ENCODE data around the gene CELSR3.

Gene CELSR3

DNA sequence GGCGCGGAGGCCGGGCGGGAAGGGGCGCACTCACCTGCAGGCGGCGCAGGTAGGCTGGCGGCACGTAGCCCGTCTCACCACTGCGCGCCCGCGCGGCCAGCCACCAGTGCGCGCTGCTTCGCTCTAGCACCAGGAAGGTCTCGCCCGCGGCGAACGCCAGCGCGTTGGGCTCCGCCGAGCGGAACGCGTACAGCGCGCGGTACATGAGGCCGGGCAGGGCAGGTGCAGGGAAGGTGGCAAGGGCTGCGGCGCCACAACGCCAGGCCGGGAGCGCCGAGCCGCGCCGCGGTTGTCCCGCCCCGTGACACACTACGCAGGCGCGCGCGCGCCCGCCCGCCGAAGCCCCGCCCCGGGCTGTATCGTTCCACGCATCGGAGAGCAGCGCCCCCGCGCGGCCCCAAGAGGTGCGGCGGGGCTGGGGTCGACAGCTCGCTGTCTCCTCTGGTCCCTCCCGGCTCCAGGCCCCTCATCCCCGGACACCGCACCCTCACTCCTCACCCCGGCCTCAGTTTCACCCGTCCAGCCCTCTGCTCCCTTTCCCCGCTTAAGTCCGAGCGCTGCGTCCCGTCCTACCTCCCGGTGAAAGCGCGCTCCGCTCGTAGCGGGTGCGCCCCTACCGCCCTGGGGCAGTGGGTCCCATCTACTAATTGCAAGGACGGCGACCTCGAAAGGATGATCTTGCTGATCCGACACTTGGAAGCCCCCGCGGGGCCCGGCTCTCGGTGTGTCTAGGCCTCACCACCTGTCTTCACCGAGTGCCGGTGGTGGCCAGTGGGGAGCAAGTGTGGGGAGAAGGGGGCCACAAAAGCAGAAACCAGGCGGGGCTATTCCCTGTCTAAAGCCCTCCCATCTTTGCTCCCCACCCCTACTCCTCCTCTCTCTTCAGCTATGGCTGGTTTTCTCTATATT, 23.2 kb upstream of the CELSR3 start, which contains the start of gene NCKIPSD:
Gene NCKIPSD, minus strand, starts transcription at position 313 of the 909 bp plus-strand sequence. Its CDS starts 108 bp downstream, at position 205.
- peak; percentile 64 for DNase-seq

DNA sequence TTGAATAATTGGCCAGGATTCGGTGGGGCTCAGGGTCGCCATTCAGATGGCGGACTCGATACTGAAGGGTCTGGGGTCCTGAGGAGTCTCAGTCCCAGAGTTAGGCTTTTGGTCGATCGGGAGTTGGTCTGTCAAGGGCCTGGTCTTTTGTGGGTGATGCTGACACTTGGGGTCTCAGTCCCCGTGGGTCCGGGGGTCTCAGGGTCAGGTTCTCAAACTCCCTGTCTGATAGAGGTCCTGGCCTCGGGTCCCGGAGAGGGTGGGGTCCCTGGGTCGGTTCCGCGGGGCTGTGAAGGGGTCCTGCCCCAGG, 22.6 kb upstream of the CELSR3 start:
- no peak for DNase-seq

DNA sequence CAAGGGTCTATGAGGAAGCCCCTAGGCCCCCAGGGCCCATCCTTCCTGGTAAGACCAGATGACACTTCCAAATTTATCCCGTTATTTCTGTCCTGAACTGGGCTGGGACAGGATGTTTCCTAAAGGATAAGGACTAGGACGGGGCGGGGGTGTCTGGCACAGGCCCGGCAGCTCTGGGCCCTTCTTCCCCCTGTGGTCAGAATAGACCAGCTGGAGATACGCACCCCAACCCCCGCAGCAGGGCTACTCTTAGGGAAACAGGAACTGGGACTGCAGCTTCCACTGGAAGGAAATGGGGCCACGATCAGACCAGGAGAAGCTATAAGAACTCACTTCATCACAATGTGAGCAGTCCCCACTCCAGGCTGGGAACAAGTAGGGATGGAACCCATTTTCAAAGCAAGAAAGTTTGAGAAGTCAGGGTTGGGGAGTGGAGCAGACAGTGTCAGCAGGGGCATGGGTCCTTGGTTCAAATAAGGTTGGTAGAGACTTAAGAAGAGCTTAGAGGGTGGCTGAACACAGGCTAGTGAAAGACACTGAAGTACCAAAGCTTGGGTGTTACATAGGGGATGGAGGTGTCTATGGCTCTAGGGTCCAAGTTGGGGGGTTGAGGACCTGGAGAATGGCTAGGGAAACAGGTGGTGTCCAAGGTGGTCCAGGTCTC, 21.9 kb upstream of the CELSR3 start:
- no peak for DNase-seq

DNA sequence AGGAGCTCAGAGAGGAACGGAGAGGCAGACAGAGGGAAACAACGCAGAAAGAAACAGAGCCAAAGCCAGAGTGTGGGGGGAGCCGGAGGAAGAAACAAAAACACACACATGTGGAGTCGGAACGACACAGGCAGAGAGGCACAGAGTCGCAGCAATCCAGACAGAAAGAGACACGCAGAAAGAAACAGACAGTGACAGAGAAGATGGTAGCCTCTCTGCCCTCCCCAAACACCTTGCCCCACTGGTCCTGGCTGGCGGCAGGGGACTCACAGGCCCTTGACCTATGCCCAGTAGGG, 21.3 kb upstream of the CELSR3 start:
- DNase-seq: no peak

DNA sequence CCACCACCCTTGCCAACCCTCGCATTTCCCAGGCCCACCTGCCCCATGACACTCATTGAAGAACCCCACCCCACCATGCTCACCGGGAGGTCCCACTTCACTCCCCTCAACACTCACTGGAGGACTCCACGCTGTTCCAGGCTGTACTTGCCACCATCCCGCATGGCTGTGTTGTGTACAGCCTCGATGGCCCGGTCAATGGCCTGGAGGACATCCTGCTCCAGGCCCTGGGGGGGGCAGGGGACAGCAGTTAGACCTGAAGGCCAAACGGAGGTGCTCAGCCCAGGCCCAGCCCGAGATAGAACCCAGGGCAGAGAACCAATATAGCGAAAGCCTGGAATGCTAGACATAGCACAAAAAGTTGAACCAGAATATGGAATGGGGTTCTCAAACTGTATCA, 20.1 kb upstream of the CELSR3 start:
- no peak for DNase-seq

DNA sequence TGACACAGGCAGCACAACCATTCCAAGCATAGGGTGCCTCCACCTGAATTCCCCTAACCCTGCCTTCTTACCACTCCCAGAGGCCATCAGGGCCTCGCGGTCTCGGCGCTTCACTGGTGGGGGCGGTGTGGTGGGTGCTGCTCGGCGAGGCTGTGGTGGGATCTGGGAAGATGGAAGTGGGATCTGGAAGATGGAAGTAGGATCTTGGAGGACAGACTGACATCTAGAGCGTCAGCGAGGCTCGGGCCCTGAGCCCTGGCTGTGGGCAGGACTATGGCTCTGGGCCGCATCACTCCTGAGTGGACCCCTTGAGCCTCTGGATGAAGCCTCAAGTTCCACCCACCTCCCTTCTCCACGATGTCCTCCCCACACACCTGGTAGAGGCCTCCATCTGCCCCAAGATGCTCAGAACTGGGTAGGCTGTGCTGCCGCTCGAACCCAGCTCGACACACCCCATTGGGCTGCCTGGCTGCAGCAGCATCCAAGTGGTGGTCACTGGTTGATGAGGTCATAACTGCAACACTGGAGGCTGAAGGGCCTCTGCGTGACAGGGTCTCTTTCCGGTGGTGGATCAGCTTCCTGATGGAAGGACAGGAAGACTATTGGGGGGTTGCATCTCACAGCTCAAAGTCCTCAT, 19.4 kb upstream of the CELSR3 start:
- DNase-seq: no peak

DNA sequence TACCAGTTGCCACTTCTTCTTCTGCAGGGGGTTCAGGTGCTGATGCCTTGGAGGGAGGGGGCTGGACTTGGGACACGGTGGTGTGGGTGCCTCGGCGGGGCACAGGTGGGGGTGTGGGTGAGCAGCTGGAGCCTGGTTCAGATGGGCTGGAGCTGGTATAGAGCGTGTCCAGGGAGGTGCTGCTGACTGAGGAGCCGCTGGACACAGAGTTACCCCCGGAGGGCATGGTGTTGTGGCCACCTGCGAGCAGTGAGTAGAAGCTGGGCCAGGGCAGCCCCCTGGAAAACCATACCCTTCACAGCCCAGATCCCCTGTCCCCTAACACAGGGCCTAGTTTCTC, 18.8 kb upstream of the CELSR3 start:
- DNase-seq: no peak

DNA sequence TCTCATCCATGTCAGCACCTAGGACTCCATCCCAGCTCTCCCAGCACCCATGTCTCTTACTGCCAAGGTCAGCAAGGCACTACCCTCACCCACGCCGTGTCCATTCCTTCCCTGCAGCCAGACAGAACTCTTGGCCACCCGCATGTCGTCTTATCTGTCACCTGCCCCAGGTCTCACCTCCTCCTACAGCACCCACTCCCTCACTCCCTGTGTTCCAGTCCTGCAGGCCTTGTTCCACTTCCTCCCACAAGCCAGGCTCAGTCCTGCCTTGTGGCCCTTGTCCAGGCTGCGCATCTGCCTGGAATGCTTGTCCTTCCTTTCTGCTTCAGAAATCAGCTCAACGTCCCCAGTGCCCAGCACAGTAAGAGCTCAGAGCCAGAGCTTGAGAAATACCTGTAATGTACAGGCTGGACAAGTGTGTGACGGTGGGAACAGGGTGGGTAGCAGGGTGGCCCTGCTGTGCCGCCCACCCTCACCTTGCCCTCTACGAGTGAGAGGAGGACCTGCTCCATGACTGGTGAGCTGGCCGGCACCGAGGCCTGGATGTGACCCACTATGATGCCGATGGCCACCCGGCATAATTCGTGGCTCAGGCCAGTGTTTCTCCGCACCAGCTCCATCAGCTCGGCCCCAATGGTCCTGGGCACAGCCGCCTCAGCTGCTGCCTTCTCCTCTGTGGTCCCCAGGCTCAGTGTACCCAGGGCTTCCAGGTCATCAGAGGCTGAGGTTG, 18.3 kb upstream of the CELSR3 start:
- no peak for DNase-seq

DNA sequence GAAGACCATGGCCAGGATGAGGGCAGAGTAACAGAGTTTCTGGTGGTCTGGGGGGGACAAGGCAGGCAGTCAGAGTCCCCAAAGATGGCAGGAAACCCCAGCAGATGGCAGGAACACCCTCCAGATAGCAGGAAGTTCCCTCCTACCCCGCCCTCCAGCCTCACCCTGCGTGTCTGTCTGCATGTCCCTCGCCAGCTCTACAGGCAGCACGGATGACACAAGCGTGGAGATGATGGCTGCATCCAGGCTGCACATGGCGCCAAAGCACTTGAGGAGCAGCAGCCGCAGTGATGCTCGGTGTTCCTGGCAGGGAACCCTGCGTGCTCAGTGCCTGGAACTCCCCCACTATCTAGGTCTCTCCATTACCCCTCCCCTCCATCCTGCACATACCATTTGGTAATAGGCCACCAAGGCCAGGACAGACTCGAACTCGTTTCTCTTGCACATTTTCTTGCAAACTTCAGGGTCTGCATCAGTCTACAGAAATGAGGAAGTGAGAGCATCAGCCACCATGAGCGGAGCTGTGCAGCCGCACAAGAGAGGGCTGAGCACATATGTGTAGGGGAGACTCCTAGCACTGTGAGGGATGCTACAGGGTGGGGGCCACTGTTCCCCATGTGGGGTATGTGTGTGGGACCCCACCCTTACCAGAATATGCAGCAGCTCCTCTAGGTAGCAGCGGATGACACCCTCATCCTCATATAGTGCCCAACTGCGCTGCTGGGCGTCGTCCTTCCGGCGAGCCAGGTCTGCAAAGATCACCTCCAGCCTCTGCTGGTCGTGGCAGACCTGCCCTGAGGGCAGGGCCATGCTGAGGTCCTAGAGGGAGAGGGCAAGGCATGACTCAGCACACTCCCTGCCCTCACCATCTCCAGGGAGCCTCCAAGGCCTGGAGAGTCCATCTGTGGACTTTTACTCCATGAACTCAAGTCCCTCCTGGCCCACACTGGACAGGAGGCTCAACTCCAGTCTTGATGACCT, 17.0 kb upstream of the CELSR3 start:
- no peak for DNase-seq

DNA sequence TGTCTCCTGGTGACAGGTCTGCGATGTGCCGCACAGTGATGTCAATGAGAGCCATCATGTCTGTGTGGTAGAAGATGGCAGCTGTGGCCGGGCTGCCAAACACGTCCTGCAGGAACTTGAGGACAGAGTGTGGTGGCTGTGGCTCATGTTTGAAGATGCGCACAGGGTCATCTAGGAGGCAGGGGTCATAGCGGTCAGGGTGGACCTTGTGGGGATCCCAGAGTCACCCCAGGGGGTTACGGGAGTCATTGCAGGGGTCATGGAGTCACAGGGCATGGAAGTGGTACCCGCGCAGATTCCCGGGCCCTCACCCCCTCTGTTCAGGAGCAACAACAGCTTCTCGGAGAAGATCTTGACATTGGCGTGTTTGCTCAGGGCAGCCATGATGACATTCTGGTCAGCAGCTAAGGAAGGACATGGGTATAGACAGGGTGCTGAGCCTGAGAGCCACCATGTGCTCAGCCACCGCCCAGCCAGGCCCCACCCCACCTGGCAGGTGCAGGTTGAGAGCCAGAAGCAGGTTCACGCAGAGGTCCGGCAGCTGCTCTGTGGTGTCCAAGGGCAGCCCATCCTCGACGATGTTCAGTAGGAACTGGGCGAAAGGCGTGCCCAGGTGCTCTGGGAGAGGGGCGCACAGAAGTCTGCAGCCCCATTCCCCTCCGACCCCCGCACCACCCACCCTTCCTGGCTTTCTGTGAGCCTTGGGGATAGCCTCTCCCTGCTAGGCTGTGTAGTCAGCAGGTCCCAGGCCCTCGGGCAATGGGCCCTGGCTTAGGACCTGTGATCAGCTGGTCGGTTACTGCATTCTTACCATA, 16.1 kb upstream of the CELSR3 start:
- DNase-seq: no peak

DNA sequence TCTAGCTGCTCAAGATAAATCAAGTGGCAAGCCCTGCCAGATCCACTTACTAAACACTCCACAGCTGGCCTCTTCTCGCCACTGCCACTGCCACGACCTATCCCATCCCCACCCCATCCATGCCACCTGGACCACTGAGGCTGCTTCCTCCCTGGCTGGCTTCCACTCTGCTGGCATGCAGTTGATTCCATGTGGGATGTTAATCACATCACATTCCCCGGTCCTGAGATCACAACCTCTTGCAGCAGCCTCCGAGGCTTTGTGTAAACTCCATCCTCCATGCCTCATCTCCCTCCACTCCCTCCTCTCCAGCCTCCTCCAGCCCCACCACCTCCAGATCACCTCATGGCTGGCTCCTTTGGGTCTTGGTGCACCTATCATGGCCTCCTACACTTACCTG, 15.4 kb upstream of the CELSR3 start:
- no peak for DNase-seq

DNA sequence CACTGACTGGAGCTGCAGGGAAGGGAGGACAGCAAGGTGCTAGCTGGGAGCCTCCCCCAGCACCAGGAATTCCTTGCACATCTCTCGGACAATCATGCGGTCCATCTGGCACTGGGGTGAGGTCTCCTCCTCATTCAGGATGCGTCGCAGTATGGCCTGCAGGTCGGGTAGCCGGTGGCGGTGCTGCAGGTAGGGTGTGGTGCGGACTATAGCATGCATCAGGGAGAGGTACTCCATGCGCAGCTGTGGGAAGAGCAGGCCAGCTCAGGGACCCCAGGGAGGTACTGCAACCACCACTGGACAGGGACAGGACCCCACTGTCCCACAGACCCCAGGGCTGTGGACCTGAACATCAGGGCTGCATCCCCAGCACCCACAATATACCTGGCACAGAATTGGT, 11.8 kb upstream of the CELSR3 start:
- no peak for DNase-seq

DNA sequence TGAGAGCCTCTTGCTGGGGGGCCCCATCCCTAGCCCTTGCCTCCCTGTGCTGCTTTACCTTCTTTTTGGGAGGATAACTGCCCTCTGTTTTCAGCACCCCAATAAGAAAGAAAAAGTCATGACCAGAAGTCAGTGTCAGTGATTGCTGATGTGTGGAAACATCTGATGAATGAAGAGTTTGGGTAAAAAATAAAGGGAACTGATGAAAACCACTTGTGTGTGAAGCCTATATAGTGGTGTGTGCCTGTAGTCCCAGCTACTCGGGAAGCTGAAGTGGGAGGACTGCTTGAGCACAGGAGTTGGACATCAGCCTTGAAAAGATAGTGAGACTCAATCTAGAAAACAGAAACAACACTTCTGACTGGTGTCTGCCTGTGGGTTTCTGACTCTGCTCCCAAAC, 9.8 kb upstream of the CELSR3 start:
- DNase-seq: no peak

DNA sequence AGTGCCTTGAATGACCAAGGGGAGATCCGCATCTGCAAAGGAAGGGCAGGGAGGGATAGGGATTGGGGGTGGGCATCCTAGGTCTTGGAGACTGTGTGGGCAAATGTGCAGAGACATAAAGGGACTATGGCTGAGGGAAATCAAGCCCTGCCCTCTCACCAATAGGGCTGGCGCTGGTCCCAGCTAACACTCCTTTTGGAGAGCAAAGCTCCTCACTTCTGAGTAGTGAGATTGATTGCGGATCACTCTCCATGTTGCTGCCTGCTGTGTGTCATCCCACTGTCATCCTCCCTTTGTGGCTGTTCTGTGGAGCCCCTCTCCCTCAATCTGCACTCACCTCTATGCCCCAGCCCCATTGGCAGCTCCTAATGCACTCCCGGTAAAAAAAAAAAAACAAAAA, 2.2 kb upstream of the CELSR3 start:
- DNase-seq: no peak

DNA sequence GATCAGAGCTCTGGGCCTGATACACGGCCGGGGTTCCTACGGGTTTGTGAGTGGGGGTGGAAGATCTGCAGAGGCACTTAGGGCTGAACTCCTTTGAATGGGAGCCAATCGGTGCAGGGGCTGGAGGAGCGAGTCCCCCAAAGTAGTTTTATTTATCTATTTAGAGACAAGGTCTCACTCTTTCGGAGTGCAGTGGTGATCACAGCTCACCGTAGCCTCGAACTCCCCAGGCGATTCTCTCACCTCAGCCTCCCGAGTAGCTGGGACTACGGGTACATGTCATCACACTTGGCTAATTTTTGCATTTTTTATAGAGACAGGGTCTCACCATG, 1.6 kb upstream of the CELSR3 start:
- no peak for DNase-seq

DNA sequence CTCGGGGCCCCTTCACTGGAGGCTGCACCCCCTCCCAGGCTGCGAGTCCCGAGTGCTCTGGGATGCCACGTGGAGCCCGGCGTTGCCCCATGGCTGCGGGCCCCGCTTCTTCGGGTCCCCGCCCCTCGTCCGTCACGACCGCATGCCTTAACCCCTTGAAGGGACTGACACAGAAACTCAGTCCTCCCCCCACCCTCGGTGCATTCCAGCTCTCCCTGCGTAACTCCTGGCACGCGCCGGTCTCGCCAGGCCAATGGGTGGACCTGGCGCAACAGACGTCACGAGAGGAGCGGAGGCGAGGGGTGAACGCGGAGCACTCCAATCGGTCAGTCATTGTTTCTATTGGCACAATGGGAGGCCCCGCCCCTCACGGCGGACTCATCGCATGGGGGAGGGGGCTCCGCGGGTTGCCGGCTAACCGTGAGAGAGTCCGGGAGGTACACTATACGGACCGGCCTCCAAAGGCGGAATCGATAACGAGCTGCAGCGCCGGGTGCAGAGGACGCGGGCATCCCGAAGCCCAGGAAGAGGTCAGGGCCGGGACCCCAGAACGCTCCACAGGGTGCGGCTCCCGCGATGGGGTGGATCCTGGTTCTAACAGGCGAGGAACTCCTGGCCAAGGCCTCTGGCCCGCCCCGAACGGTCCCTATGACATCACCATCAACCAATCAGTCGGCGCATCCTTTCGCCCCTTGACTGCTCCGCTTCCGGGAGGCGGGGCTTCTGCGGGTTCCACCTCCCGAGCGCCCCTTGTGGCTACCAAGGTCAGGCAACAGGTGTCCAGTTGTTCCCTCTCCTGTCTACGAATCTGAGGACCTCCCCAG, 1.0 kb upstream of the CELSR3 start:
- peak; percentile 93 for DNase-seq

DNA sequence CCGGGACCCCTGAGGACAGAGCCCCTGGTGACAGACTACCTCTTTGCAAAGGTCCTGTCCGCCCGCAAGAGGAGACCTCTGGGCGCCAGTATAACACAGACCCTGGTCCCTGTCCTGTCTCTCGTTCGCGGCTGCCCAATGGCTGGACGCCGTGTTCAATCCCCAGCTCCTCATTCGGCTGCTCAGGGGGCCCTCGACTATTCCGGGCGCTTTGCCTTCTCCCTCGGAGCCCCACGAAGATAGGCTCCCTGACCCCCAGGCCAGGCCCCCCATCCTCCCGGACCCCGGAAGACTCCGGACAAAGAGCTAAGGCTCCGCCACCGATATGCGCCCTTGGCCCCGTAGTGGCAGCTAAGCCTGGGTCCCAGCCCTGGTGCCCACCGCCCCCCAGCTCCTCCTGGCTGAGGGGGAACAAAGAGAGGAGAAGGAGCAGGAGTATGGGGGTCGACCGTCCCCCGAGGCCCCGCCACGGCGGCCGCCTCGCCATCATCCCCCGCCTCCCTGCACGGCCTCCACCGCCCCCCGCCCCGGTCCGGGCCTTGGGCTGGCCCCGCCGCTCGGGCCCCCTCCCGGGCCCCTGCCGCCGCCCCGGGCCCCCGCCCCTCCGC, 437 bp downstream of the CELSR3 start:
- no peak for DNase-seq

DNA sequence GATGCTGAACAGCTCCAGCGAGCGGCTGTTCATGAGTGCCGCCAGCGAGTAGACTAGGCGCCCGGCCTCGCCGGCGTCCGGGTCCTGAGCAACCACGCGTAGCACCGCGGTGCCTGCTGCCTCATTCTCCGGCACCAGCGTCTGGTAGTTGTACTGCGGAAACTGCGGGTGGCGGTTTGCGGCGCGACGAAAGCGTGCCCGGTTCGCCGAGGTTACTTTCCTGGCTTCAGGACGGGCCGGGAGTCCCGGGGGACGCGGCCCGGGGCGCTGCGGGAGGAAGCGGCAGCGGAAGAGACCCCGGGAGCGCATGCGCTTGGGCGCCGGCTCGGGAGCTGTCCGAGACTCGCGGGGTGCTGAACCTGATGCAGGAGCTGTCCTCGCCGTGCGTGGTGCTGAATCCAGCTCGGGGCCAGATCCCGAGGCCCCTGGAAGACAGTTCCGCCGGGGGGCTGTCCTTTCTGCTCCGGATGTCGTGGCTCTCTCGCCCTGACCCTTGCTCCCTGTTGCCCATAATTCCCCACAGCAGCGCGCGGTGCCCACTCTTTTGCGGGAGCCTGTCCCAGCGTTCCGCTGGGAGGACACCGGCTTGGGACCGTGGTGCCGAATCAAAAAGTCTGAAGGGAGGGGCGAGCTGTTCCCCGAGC, 1.1 kb downstream of the CELSR3 start:
- no peak for DNase-seq

DNA sequence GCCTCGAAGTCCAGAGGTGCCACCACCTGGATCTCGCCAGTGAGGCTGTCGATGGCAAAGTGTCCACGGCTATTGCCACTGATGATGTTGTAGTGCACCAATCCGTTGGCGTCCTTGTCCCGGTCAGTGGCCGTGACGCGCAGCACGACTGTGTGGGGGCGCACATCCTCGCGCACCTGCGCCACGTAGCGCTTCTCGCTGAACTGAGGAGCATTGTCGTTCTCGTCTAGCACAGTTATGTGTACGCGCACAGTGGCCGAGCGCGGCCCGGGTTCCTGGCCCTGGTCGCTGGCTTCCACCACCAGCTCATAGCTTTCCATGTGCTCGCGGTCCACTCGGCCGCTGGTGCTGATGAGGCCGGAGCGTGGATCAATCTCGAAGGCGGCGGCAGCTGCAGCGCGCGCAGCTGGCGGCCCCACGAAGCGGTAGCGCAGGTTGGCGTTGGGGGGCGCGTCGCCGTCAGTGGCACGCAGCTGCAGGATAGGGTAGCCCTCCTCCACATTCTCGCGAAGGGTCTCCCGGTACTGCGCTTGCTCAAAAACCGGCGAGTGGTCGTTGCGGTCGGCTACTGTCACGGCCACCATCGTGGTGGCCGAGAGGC, 1.8 kb downstream of the CELSR3 start:
- DNase-seq: no peak

Data from NCI-H1092 (cell line).